PC-9 (cell line): Measurements from ENCODE around the gene PTX4. TPM values are rescaled to one million over a fixed set of nuclear protein-coding genes. Genes with fewer than 3 reads are reported as not detected.

Experiments
- BruUV-seq: library from RNA; stranded (reverse); fragments of 400-500 nt; replicated peaks from 2 replicates; lab custom pipeline; 2021; lab: Mats Ljungman, UMichigan
- CTCF ChIA-PET: fragments of 300-600 bp; sonication (Branson Sonifier 250); formaldehyde crosslinking; loops from one replicate; lab custom pipeline; 2022; ENCODE audit warnings: antibody characterized with exemption; lab: Charles Lee
- POLR2A ChIA-PET: fragments of 300-600 bp; sonication (Branson Sonifier 250); formaldehyde crosslinking; loops from one replicate; lab custom pipeline; 2022; ENCODE audit warnings: antibody characterized with exemption; ENCODE audit not compliant: unreplicated experiment; lab: Charles Lee
- DNase-seq, 2 experiments: peaks; one replicate each; pipeline versions ENCODE4 v3.0.0 to v3.0.0-alpha.2; 2015 to 2022; ENCODE audit warnings: mixed read lengths in 1 of 2
- H2AFZ ChIP-seq: fragments of 200-600 bp; sonication (generic); 2 replicates; pipeline ENCODE4 v1.8.1; 2017; ENCODE audit warnings: antibody characterized with exemption
- H3F3A ChIP-seq: fragments of 200-600 bp; sonication (generic); 2 replicates; pipeline ENCODE4 v1.8.1; 2017; ENCODE audit warnings: antibody characterized with exemption, mild to moderate bottlenecking, low read depth; ENCODE audit not compliant: insufficient read depth
- H3K27ac ChIP-seq: fragments of 200-600 bp; sonication (generic); 2 replicates; pipeline ENCODE4 v1.6.1; 2016; ENCODE audit warnings: mixed run types
- H3K27me3 ChIP-seq: fragments of 200-600 bp; sonication (generic); 2 replicates; pipeline ENCODE4 v1.6.1; 2016; ENCODE audit warnings: low read depth, mixed run types; ENCODE audit not compliant: insufficient read depth
- H3K36me3 ChIP-seq: fragments of 200-600 bp; sonication (generic); 2 replicates; pipeline ENCODE4 v1.6.1; 2016; ENCODE audit warnings: low read depth, mixed run types
- H3K4me1 ChIP-seq: fragments of 200-600 bp; sonication (generic); replicated peaks from 2 replicates; pipeline ENCODE4 v1.6.1; 2016; ENCODE audit warnings: mixed run types; ENCODE audit not compliant: insufficient read depth
- H3K4me2 ChIP-seq: fragments of 200-600 bp; sonication (generic); 2 replicates; pipeline ENCODE4 v1.6.1; 2017; ENCODE audit warnings: mixed run types
- H3K4me3 ChIP-seq: fragments of 200-600 bp; sonication (generic); 2 replicates; pipeline ENCODE4 v1.6.1; 2016; ENCODE audit warnings: mixed run types
- H3K79me2 ChIP-seq: fragments of 200-600 bp; sonication (generic); 2 replicates; pipeline ENCODE4 v1.6.1; 2017; ENCODE audit warnings: low read depth, mixed run types
- H3K9me2 ChIP-seq: fragments of 200-600 bp; sonication (generic); 2 replicates; pipeline ENCODE4 v1.8.1; 2017; ENCODE audit warnings: mild to moderate bottlenecking; ENCODE audit not compliant: insufficient read depth
- H3K9me3 ChIP-seq: fragments of 200-600 bp; sonication (generic); 2 replicates; pipeline ENCODE4 v1.8.1; 2016; ENCODE audit warnings: low read depth; ENCODE audit not compliant: insufficient read depth
- H4K20me1 ChIP-seq: fragments of 200-600 bp; sonication (generic); 2 replicates; pipeline ENCODE4 v1.8.1; 2017; ENCODE audit not compliant: insufficient read depth
- CTCF ChIP-seq: fragments of 200-600 bp; sonication (generic); conservative IDR thresholded peaks from 2 replicates; pipeline ENCODE4 v1.6.1; 2017; ENCODE audit warnings: mixed run types, antibody characterized with exemption, mild to moderate bottlenecking, moderate library complexity
- EZH2 ChIP-seq: fragments of 200-600 bp; sonication (generic); IDR thresholded peaks from 2 replicates; pipeline ENCODE4 v1.8.0; 2017; ENCODE audit warnings: antibody characterized with exemption, low read depth
- intact Hi-C: fragments of 100-400 bp; cut with micrococcal nuclease; formaldehyde crosslinking; loops from one replicate; pipeline ENCODE4 v1.10.0; 2022; ENCODE audit not compliant: unreplicated experiment
- total RNA-seq: library from RNA; stranded (reverse); gene quantifications from 2 replicates; pipeline ENCODE4 v1.2.3, GENCODE V29; 2021

PTX4 gene
- total RNA-seq, 1 experiment from 2014 or later, result 0.39 TPM

- CTCF ChIA-PET, result interaction anchor here (0.7 kb wide), 1 partner anchor 35 kb away, joined by 7 read pairs; no protein-coding TSS in a partner anchor
Measured at GRCh38 chr16:1477033-1477432, 11.7 kb downstream of the PTX4 start.

GRCh38 chr16:1475552-1476114 is 13.1 kb downstream of the PTX4 start:
- intact Hi-C loops, result loop anchor here (5.0 kb wide), 1 partner anchor 137 kb away; the partner anchor contains the start of genes CRAMP1 and IFT140

More at GRCh38 chr16:1477033-1477432, 11.7 kb downstream of the PTX4 start:
- TF ChIP-seq EZH2 (no peak), CTCF (no peak)
- DNase-seq, result no peak
- Histone ChIP-seq H2AFZ (no peak overlapping the region), H3K79me2 (peaks cover 23% of the 10 kb centered on the region), H3K36me3 (no peaks in the 10 kb centered on the region), H3F3A (no peaks in the 10 kb centered on the region), H3K4me3 (no peak overlapping the region), H3K27ac (no peak overlapping the region), H3K9me2 (no peaks in the 10 kb centered on the region), H3K4me2 (no peak overlapping the region), H3K27me3 (no peaks in the 10 kb centered on the region), H3K9me3 (no peaks in the 10 kb centered on the region), H4K20me1 (peaks cover under 1% of the 10 kb centered on the region; the same call in 1 of the 2 replicates), H3K4me1 (peaks cover 15% of the 10 kb centered on the region)
- BruUV-seq, result no TSS peak
- intact Hi-C loops, result loop anchor here (5.0 kb wide), 1 partner anchor 135 kb away; the partner anchor contains the start of genes CRAMP1 and IFT140
- POLR2A ChIA-PET, result no interaction called here

More at GRCh38 chr16:1475552-1476114, 13.1 kb downstream of the PTX4 start:
- Histone ChIP-seq H3K4me1 (peaks cover 12% of the 10 kb centered on the region), H4K20me1 (peaks cover 5% of the 10 kb centered on the region), H3F3A (no peaks in the 10 kb centered on the region), H3K4me2 (peak overlapping the region; percentile 99), H3K9me3 (no peaks in the 10 kb centered on the region), H3K27ac (peak overlapping the region; percentile 65; the same call in 1 of the 2 replicates), H3K27me3 (no peaks in the 10 kb centered on the region), H3K4me3 (peak overlapping the region; percentile 99), H3K9me2 (no peaks in the 10 kb centered on the region), H3K79me2 (peaks cover 36% of the 10 kb centered on the region), H2AFZ (peak overlapping the region; percentile 96), H3K36me3 (no peaks in the 10 kb centered on the region)
- ChIA-PET CTCF (no interaction called here), POLR2A (no interaction called here)
- TF ChIP-seq EZH2, result no peak
- no peak for TF ChIP-seq CTCF
- DNase-seq, result no peak
- no TSS peak for BruUV-seq
